ENCODE measurements around the gene HEPN1.

DNA sequence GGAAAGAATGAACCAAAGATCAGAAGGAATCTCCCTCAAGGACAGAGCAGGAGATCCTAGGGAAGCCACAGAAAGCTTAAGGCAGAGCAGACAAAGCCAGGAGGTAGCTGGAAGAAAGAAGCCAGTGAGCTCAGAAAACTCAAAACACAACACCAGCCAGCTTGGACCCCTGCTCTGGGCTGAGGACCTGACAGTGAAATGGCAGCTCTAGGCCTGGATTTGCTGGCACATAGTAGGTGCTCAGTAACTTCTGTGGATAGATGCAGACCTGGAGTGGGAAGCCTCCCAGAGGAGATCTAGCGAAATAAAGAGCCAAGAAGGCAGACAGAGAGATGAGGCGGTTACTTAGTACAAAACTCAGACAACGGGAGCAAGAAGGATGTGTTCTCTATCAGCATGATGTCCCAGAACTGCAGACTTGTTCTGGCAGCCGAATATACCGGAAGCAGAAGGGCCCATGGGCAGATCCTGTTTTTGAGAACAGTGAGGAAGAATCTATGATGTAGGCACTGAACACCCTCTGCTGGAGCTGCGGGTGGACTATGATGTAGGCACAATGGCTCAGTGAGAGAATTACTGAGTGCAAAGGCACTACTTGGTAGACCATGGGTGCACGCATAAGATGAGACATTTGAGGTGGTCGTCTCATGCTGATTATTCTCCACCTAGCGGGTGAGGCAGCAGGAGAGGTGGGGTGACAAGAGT lies 26.1 kb upstream of the HEPN1 start:
- TF ChIP-seq EZH2 (IDR thresholded peaks at IDR 0.05; ENCODE audit: borderline replicate concordance, low read depth, low read length, severe bottlenecking): no peak
- peak; percentile 49 for TF ChIP-seq POLR2A (IDR thresholded peaks at IDR 0.05; ENCODE audit: low read depth, low read length)
- TF ChIP-seq, protein P1, sequence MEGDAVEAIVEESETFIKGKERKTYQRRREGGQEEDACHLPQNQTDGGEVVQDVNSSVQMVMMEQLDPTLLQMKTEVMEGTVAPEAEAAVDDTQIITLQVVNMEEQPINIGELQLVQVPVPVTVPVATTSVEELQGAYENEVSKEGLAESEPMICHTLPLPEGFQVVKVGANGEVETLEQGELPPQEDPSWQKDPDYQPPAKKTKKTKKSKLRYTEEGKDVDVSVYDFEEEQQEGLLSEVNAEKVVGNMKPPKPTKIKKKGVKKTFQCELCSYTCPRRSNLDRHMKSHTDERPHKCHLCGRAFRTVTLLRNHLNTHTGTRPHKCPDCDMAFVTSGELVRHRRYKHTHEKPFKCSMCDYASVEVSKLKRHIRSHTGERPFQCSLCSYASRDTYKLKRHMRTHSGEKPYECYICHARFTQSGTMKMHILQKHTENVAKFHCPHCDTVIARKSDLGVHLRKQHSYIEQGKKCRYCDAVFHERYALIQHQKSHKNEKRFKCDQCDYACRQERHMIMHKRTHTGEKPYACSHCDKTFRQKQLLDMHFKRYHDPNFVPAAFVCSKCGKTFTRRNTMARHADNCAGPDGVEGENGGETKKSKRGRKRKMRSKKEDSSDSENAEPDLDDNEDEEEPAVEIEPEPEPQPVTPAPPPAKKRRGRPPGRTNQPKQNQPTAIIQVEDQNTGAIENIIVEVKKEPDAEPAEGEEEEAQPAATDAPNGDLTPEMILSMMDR (IDR thresholded peaks at IDR 0.05; ENCODE audit: extremely low read depth in 1 of 2, insufficient read depth in 1 of 2, low read depth in 1 of 2, low read length in 2 of 2): no peak
- no peak for TF ChIP-seq JUN (IDR thresholded peaks at IDR 0.05; ENCODE audit: borderline replicate concordance, insufficient read depth, insufficient read length, low read depth)
- TF ChIP-seq FOS (IDR thresholded peaks at IDR 0.05; ENCODE audit: borderline replicate concordance, insufficient read depth, low read length): no peak
- TF ChIP-seq, protein P2, sequence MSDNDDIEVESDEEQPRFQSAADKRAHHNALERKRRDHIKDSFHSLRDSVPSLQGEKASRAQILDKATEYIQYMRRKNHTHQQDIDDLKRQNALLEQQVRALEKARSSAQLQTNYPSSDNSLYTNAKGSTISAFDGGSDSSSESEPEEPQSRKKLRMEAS (IDR thresholded peaks at IDR 0.05; ENCODE audit: insufficient read depth, insufficient read length): no peak
- no peak for TF ChIP-seq POLR2AphosphoS5 (IDR thresholded peaks at IDR 0.05; ENCODE audit: insufficient read depth, low read depth, low read length)
- no peak for TF ChIP-seq MYC (IDR thresholded peaks at IDR 0.05; ENCODE audit: low read depth, low read length)
- no peak for TF ChIP-seq GATA2 (IDR thresholded peaks at IDR 0.05; ENCODE audit: insufficient read depth, insufficient read length, low read depth, low read length)

Measured in endothelial cell of umbilical vein (primary cell).